ENCODE measurements around the gene PCDHA13.

The PCDHA13 gene

GRCh38 chr5:140875085-140876065, 6.5 kb upstream of the PCDHA13 start, which contains the start of gene PCDHA12:
TSS of gene PCDHA12 (plus strand) at chr5:140875308. CDS start at chr5:140875473, 165 bp downstream.
- TF ChIP-seq EP300 (IDR thresholded peaks at IDR 0.05; ENCODE audit: borderline replicate concordance) (no peak), CREB1 (IDR thresholded peaks at IDR 0.05; ENCODE audit: low read depth) (no peak), TCF12 (IDR thresholded peaks at IDR 0.05; ENCODE audit: low read depth) (no peak), REST (IDR thresholded peaks at IDR 0.05; ENCODE audit: low read depth) (no peak), MAX (IDR thresholded peaks at IDR 0.05) (no peak)

- peak; percentile 36; the same call in 1 of the 2 replicates for TF ChIP-seq REST (IDR thresholded peaks at IDR 0.05; ENCODE audit: low read depth)
Observed at GRCh38 chr5:140876541-140877261, 5.2 kb upstream of the PCDHA13 start.

- TF ChIP-seq TCF12 (IDR thresholded peaks at IDR 0.05; ENCODE audit: low read depth) (no peak), TAF1 (IDR thresholded peaks at IDR 0.05; ENCODE audit: low read depth) (no peak), USF1 (IDR thresholded peaks at IDR 0.05) (no peak), MAX (IDR thresholded peaks at IDR 0.05) (no peak), CEBPB (IDR thresholded peaks at IDR 0.05) (no peak), EP300 (IDR thresholded peaks at IDR 0.05; ENCODE audit: borderline replicate concordance) (no peak)
Observed at GRCh38 chr5:140877262-140877581, 4.7 kb upstream of the PCDHA13 start.

GRCh38 chr5:140882591-140882899, 621 bp downstream of the PCDHA13 start:
- no peak for TF ChIP-seq TEAD4 (IDR thresholded peaks at IDR 0.05)
- TF ChIP-seq ZBTB7A (IDR thresholded peaks at IDR 0.05; ENCODE audit: low read depth) = no peak
- TF ChIP-seq TAF1 (IDR thresholded peaks at IDR 0.05; ENCODE audit: low read depth) = no peak
- TF ChIP-seq NFIC (IDR thresholded peaks at IDR 0.05) = no peak
- TF ChIP-seq EGR1 (IDR thresholded peaks at IDR 0.05) = no peak
- peak; percentile 50 for TF ChIP-seq RAD21 (IDR thresholded peaks at IDR 0.05; ENCODE audit: low read depth)
- TF ChIP-seq USF1 (IDR thresholded peaks at IDR 0.05) = no peak

GRCh38 chr5:140883373-140883772, 1.4 kb downstream of the PCDHA13 start:
- TF ChIP-seq CREB1 (IDR thresholded peaks at IDR 0.05; ENCODE audit: low read depth) (no peak), FOXM1 (IDR thresholded peaks at IDR 0.05; ENCODE audit: borderline replicate concordance, low read depth) (no peak), REST (IDR thresholded peaks at IDR 0.05; ENCODE audit: low read depth) (peak; percentile 45; the same call in 1 of the 2 replicates)
